ENCODE results near the gene TMC1.
"Not testable (repeated sequence)": the region's sequence is repeated elsewhere in the genome, so short reads cannot be mapped to it uniquely, and the experiment has no call there.

TMC1 gene

GRCh38 chr9:72526901-72527800, 5.7 kb downstream of the TMC1 start:
- no peak for DNase-seq (ENCODE audit: low spot score)

GRCh38 chr9:72527801-72528195, 6.4 kb downstream of the TMC1 start:
- no peak for DNase-seq (ENCODE audit: low spot score)

GRCh38 chr9:72529531-72529930, 8.1 kb downstream of the TMC1 start:
- DNase-seq (ENCODE audit: low spot score) = no peak

- no peak for DNase-seq (ENCODE audit: low spot score)
Measured at GRCh38 chr9:72533322-72533721, 11.9 kb downstream of the TMC1 start.

- no peak for DNase-seq (ENCODE audit: low spot score)
Measured at GRCh38 chr9:72534931-72535330, 13.5 kb downstream of the TMC1 start.

GRCh38 chr9:72537011-72537545, 15.7 kb downstream of the TMC1 start:
- DNase-seq (ENCODE audit: low spot score) = no peak

DNA sequence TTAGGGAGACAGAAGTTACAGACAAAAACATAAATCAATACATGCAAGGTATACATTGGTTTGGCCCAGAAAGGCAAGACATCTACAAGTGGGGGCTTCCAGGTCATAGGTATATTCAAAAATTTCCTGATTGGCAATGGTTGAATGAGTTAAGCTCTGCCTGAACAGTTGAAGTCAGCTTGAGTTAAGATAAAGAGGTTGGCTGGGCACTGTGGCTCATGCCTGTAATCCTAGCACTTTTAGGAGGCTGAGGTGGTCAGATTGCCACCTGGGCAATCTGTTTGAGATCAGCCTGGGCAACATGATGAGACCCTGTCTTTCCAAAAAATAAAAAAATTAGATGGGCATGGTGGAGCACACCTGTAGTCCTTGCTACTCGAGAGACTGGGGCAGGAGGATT, 16.3 kb downstream of the TMC1 start:
- DNase-seq (ENCODE audit: low spot score) = no peak

- no peak for DNase-seq (ENCODE audit: low spot score)
Measured at GRCh38 chr9:72538921-72539702, 17.7 kb downstream of the TMC1 start.

GRCh38 chr9:72539824-72540347, 18.5 kb downstream of the TMC1 start:
- no peak for DNase-seq (ENCODE audit: low spot score)

- no peak for DNase-seq (ENCODE audit: low spot score)
Measured at GRCh38 chr9:72540348-72540873, 19.0 kb downstream of the TMC1 start.

DNA sequence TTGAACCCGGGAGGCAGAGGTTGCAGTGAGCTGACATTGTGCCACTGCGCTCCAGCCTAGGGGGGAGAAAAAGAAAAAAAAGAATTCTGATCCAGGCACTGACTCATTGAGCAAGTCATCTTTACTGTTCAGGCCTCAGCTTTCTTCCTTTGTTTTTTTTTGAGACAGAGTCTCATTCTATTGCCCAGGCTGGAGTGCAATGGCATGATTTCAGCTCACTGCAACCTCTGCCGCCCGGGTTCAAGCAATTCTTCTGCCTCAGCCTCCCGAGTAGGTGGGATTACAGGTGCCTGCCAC, 21.1 kb downstream of the TMC1 start:
- DNase-seq (ENCODE audit: low spot score) = not testable (repeated sequence)

GRCh38 chr9:72542917-72543316, 21.5 kb downstream of the TMC1 start:
- DNase-seq (ENCODE audit: low spot score) = no peak

DNA sequence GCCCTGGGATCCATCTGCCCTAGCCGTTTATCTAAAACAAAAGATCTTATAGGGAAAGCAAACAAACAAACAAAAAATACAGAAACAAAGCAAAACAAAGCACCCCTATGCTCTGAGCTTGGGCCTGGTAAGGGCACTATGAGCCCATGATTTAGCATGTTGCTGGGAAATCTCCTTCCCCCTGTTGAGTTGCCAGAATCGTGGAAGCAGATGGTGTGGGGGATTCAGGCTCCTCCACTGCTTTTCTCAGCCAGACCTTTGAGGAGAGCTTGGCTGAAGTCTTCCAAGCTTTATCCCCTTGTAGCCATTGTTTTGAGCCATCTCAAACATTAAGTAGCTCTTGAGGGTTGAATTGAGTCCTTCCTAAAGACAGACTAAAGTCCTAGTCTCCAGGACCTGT, 29.9 kb downstream of the TMC1 start:
- DNase-seq (ENCODE audit: low spot score) = no peak

- no peak for DNase-seq (ENCODE audit: low spot score)
Measured at GRCh38 chr9:72552356-72552755, 30.9 kb downstream of the TMC1 start.

- DNase-seq (ENCODE audit: low spot score) = no peak
Measured at GRCh38 chr9:72554221-72554641, 32.8 kb downstream of the TMC1 start.

- DNase-seq (ENCODE audit: low spot score) = no peak
Measured at GRCh38 chr9:72557549-72557948, 36.1 kb downstream of the TMC1 start.

DNA sequence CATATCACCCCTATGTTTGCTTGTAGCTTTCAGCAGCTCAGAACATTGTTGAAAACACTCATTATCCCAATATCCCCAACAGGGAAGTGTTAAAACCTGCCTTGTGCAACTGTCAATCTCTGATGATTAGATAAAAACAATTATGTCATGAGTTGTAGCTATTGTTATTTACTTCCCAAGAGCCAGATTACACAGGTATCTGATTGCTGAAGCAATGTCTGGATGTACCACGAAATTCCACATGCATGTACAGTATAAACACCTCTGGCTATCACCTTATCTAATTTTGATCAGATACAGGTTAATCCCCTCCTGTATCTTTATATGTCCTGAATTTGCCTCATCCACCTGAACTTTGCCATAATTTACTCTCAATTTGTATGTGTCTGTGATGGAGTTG, 38.7 kb downstream of the TMC1 start:
- no peak for DNase-seq (ENCODE audit: low spot score)

GRCh38 chr9:72563806-72564205, 42.4 kb downstream of the TMC1 start:
- no peak for DNase-seq (ENCODE audit: low spot score)

GRCh38 chr9:72564479-72565281, 43.3 kb downstream of the TMC1 start:
- no peak for DNase-seq (ENCODE audit: low spot score)

DNA sequence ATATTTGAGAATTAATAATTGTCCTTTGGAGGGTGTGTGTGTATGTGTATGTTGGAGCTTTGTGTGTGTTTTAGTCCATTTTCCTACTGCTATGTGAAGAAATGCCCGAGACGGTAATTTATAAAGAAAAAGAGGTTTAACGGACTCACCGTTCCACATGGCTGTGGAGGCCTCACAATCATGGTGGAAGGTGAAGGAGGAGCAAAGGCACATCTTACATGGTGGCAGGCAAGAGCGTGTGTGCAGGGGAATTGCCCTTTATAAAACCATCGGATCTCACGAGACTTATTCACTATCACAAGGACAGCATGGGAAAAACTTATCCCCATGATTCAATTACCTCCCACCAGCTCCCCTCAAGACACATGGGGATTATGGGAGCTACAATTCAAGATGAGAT, 44.1 kb downstream of the TMC1 start:
- no peak for DNase-seq (ENCODE audit: low spot score)

GRCh38 chr9:72574156-72574810, 52.9 kb downstream of the TMC1 start:
- no peak for DNase-seq (ENCODE audit: low spot score)
